Gastrocnemius medialis (tissue), 4 donors: Measurements from ENCODE around the gene KIF11.

ENCODE experiments used
- CTCF ChIP-seq, 5 experiments: fragments of 450-650 bp in 3 of 5; fragments of 200-600 bp in 2 of 5; sonication (generic) in 2 of 5; IDR thresholded peaks in 4 of 5; conservative IDR thresholded peaks in 1 of 5; 1 replicate in 4 of 5; 2 replicates in 1 of 5; pipeline ENCODE4 v1.5.1; 2016 to 2019; ENCODE audit warnings: antibody characterized with exemption in 5 of 5, mild to moderate bottlenecking in 3 of 5, moderate library complexity in 3 of 5
- POLR2A ChIP-seq, 2 donors: fragments of 450-650 bp; IDR thresholded peaks; one replicate each; pipeline ENCODE4 v1.6.1; 2017; ENCODE audit warnings: antibody characterized with exemption in 2 of 2, mild to moderate bottlenecking in 2 of 2, moderate library complexity in 2 of 2

GRCh38 chr10:92656266-92656961 is 63.5 kb downstream of the KIF11 start:
- no peak for TF ChIP-seq POLR2A (IDR thresholded peaks at IDR 0.05)
- no peak for TF ChIP-seq CTCF (IDR thresholded peaks at IDR 0.05 in 4 of 5, conservative IDR thresholded peaks at IDR 0.05 in 1 of 5)
